GM21390 (cell line): ENCODE results near the gene ITPR1.
"Not testable (repeated sequence)": the region's sequence is repeated elsewhere in the genome, so short reads cannot be mapped to it uniquely, and the experiment has no call there.

Source experiments
- ATAC-seq: cut with Tn5 transposase; IDR thresholded peaks from one replicate; pipeline ENCODE4 v1.9.1; 2021; ENCODE audit not compliant: unreplicated experiment

Gene ITPR1

DNA sequence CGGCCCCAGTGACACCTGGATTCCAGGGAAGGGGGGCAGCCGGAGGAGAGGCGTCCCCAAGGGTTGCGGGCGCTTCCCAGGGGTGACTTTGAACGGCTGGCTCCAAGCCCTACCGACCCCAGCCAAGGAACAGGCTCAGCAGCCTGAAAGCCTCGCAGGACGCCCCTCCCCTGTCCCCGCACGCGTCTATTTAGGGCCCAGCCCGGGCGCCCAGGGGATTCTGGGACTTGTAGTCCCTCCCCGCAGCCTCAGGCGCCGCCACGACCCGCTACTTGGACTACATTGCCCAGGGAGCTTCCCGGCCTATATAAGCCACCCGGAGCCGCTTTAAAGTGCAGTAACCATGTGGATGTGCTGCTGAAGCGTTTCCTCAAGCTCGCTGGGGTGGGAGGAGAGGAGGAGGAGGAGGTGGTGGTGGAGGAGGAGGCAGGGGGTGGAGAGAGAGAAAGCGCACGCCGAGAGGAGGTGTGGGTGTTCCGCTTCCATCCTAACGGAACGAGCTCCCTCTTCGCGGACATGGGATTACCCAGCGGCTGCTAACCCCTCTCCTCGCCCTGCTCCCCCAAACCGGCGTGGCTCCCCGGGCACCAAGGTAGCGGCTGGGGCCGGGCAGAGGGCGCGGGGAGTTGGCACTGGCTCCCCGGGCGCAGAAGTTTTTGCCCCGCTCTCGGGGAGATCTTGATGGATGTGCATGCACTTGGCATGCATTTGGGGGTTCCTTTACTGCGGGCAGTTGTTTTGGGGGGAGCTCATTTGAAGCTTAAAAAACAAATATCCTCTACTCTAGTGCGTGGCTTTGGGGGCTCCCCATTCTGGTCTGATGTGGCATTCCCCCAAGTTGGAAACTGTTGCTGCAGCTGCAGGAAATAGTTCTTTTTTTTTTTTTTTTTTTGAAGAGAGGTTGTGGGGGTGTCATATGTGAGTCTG, at the start of gene ITPR1:
Gene ITPR1, plus strand, starts transcription at position 335 of the 927 bp plus-strand sequence. CDS start 23,144 bp downstream, outside the sequence.
- peak; percentile 92 for ATAC-seq

DNA sequence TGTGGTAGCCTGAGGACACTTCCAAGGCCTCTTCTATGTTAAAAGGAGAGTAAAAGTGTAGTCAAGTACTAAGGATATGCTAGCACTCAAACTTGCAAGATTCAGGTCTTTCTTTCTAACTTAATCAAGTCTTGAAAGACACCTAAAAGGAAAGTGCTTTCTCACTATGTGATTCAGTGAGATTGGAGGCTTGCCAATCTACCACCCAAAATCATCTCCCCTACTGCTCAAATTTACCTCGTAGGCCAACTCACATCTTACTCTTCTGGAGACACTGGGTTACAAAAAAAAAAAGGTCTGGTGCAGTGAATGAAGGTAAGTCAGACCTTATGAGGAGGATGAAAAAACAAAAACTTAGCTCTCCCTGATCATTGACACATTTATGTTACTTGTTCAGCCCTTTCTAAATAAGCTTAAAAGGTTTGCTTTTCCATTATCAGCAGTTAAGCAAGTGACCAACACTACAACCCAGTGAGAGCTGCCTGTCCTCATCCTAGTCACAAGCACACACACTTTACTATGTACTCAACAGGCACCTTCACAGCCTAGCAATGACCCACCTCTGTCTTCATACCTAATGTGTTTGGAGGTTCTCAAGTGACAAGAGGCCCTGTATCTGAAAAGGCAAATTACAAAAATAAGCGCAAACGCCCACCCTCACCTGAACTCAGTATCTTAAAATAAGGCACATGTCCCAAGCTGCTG, 45.7 kb upstream of the ITPR1 start:
- ATAC-seq = no peak

DNA sequence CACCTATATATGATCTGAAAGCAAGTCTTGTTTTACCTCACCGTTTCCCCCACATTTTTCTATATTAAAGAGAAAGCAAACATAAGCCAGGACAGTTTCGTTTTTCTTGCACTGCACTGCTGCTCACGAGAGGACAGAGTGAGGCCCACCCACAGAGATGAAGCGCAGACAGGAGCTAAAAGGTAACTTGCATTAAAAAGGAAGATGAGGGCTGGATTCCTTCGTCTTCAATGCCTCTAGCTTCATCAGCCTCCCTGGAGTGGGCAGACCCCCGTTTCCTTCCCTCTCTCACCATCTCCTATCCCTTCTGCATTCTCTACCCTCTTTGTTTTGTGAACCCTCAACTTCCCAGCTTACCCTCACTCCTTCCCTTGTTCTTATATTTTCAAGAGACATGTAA, 45.0 kb upstream of the ITPR1 start:
- ATAC-seq = no peak

DNA sequence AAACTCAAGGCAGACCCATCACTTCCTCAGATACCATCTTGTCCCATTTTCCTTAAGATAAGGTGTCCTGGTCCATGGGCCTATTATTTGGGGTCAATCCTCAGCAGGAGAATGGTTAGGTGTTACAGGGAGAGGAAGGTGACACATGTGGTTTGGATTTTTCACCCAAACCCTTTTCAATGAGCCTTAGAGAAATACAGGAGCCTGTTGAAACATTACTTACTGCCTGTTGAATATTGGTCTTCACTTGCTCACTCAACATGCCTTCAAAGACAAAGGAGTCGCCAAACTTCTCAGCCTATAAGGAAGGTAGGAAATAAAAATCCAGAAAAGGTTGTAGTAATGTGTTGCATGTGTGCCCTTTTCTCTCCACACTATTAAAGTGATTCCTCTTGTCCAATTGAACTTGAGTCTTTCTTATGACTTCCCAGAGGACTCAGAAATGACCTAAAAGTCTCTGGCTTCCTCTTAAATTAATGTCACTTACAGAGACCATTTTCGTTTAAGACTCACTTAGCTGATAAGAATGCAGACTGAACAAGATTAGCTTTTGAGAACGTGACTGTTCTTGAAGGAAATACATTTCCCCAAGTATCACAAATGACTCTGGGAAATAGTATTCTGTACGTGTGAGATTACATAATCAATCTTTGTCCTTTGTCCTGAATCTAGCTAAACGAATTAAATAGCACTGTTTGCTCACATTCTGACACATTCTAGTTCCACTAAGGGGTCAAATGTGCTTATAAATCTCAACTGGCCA, 43.9 kb upstream of the ITPR1 start:
- ATAC-seq = no peak

DNA sequence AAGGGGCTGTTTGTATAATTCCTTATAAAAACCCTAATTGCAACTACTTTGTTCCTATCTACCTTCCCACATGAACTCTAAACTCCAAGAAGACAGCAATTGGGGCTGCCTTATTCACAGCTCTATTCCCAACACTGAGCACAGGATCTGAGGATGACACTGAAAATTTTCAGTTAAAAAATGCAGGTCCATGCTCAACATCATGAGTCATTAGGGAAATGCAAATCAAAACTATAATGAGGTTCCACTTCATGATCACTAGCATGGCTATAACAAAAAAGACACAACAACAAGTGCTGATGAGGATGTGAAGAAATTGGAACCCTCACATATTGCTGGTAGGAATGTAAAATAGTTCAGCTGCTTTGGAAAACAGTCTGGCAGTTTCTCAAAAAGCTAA, 39.0 kb upstream of the ITPR1 start:
- ATAC-seq = no peak

DNA sequence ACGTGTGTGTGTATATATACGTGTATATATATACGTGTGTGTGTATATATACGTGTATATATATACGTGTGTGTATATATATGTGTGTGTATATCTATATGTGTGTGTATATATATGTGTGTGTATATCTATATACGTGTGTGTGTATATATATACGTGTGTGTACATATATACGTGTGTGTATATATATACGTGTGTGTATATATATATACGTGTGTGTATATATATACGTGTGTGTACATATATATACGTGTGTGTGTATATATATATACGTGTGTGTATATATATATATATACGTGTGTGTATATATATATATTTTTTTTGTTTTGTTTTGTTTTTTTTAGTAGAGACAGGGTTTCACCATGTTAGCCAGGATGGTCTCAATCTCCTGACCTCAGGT, 36.4 kb upstream of the ITPR1 start:
- not testable (repeated sequence) for ATAC-seq

DNA sequence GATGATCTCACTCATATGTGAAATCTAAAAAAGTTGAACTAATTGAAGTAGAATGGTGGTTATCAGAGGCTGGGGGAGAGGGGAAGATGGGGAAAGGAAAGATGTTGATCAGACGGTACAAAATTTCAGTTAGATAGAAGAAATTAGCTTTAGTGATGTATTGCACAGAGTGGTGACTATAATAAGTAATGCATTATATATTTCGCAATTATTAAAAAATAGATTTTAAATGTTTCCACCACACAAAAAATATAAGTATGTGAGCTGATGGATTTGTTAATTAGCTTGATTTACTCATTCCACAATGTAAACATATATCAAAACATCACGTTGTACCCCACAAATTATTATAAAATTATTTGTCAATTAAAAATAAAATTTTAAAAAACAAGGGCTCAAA, 34.2 kb upstream of the ITPR1 start:
- no peak for ATAC-seq

DNA sequence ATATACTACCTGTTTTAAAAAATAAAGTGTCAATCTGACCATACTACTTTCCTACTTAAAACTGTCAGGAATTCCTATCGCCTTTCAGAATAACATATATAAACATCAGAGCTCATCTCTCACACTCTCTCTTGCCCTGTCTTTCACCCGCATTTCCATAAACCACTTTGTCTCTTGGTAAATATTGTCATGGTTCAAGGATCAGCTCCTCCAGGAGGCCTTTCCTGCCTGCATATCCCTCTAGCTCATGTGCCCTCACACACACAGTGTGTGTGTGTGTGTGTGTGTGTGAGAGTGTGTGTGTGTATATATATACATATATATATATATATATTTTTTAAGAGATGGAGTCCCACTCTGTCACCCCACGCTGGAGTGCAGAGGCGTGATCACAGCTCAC, 32.8 kb upstream of the ITPR1 start:
- ATAC-seq = no peak

DNA sequence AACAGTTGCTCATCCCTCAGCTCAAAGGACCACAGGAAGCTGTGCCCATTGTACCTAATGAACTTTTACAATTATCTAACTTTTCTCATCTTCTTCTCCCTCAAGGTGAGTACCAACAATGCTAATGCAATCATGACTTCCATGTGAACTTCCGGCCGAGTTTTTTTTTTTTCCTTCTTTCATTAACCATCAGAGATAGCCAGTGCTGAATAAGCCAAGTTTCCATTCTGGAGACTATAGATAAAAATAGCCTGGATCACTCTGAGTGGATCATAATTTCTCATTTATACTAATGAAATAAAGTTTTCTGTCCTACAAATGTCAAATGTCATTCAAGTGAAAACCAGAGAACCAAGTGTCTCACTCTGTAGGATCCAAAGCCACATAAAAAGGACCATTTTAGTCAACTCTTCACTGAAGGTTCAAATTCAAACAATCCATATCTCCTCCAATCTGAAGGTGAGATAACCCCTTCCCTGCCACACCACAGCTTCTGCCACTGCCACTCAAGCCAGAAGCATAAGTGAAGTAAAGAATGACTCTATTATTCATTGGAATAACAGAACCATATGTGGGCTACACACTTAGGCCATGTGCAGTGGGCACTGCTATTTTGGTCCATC, 31.6 kb upstream of the ITPR1 start:
- no peak for ATAC-seq

DNA sequence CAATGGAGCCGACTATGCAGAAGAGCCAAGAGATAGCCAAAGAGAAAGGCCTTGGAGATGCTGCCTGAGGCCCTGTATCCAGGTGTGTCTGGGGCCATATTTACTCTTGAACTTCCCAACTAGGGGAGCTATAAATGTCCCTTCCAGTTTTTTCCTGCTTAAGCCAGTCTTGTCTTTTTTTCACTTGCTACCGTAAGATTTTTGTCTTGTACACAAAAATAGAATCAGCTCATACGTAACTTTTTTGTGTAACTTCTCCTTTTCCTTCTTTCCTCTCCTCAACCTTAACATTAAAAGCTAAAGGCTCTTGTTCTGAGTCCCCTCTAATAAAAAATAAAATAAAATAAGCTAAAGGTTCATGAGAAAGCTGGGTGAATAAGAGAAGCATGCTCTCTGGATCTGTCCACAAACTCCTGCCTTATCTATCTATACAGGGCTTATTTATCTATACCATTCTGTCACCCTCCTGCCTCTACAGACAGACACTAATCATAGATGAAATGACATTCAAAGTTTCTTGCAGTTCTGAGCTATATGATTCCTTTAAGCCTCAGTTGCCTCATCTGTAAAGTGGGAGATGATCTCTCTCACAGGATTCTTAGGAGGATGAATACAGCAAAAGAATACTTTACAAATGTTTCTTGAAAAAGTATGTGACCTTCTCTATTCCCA, 30.6 kb upstream of the ITPR1 start:
- ATAC-seq = no peak

DNA sequence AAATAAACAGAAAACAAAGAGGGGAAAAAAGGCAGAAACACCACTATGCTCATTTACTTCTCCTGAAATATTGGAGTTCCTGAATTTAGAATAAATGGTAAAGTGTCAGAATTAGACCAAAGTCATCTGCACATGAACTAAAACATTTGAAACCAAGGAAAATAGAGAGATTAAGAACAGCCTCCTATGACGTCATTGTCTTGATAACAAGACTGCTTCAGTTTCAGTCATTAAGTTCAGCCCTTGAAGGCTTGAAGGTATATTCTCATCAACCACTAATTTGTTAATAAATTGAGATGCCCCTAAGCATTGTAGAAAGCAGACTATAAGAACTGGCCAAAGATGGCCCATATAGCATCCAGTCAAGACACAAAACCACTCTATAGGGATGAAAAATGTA, 28.6 kb upstream of the ITPR1 start:
- ATAC-seq = no peak

DNA sequence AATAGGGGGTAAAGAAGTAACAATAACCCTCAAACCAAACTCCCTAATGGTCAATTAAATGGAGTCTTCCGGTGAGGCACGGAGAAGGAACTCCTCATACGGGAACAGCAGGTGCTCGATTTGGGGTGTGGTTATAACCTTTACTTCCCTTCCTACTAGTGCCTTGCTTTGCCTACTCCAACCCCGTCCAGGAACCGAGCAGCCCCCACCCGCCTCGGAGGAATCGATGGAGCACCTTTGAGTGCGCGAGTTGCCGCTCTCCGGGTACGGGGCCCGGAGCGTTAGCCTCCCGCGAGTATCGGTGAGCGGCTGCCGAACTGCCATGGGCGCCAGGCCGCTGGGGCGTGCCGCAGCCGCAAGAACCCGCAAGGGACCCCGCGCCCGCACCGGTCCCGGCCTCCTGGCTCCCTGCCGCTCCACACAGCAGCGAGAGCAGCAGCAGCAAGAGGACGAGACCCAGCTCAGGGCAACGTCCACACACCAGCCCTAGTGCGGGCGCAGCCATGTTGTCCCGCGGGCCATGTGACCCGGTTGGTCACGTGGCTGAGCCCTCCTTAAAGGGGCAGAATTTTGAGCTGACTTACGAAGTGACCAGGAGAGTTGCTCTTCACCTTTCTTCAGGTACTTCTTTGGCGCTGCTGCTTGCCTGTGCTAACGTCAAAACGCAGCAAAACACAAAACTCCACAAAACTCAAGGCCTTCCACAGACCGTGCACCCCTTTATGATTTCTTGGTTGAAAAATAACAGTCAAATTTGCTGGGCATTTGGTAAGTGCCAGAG, 26.2 kb upstream of the ITPR1 start, which contains the start of gene SUMF1:
Gene SUMF1, minus strand, starts transcription at position 529 of the 781 bp plus-strand sequence. Its CDS starts 24 bp downstream, at position 505.
- ATAC-seq = peak; percentile 100

DNA sequence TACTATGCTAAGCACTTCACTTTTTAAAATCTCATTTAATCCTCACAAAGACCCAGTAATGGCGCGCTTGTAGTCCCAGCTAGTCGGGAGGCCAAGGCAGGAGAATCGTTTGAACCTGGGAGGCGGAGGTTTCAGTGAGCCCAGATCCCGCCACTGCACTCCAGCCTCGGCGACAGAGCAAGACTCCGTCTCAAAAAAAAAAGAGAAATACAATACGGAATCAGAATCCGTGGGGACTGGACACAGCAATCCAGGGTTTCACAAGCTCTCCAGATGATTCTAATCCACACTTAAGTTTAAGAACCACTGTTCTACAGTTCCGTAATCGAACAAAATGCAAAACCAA, 25.7 kb upstream of the ITPR1 start:
- ATAC-seq = no peak

DNA sequence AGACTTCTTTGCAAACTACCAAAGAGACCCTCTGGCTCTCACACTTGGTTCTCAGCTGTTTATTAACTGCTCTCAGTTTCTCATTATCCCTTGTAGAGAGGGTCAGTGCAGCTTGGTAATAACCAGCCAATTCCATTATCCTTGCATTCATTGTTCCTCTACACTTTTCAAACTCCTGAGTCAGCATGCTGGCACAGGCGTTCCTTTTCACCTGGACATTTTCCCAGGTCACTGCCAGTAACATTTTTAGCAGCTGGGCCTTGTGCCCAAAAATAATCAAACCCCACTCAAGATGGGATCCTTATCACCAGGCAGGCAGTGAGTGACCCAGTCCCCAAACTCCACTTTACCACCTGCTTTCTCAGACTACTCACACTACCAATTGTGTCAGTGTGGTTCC, 21.2 kb upstream of the ITPR1 start:
- ATAC-seq = no peak

DNA sequence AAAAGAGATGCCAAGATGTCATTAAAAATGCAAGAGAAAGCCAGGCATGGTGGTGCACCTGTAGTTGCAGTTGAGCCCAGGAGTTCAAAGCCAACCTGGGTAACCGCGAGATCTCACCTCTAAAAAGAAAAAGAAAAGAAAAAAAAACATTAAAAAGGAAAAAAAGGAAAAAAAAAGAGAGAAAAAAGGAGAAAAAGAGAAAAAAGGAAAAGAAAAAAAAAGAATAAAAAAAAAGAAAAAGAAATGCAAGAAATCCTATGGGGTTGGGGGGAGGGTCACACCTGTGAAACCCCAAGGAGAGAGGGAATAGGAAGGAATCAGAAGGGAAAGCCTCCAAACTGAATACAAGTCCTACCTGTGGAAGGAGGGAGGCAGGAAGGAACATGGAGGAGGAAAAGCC, 20.8 kb upstream of the ITPR1 start:
- no peak for ATAC-seq

DNA sequence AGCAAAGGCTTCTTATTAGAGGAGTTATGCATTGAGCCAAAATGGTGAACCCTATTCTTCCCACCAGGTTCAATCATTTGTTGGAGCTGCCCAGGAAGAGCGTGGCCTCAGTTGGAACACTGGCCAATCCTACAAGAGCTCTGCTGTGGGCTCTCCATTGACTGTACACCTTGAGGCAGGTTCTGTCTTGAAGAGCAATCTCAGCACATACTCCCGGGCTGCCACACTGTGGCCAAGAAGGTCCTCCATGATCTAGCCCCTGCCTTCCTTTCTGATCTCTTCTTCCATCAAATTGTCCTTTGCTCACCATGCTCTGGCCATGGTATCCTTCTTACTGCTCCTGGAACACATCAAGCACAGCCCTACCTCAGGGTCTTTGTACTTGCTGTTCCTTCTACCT, 20.4 kb upstream of the ITPR1 start:
- ATAC-seq = no peak

DNA sequence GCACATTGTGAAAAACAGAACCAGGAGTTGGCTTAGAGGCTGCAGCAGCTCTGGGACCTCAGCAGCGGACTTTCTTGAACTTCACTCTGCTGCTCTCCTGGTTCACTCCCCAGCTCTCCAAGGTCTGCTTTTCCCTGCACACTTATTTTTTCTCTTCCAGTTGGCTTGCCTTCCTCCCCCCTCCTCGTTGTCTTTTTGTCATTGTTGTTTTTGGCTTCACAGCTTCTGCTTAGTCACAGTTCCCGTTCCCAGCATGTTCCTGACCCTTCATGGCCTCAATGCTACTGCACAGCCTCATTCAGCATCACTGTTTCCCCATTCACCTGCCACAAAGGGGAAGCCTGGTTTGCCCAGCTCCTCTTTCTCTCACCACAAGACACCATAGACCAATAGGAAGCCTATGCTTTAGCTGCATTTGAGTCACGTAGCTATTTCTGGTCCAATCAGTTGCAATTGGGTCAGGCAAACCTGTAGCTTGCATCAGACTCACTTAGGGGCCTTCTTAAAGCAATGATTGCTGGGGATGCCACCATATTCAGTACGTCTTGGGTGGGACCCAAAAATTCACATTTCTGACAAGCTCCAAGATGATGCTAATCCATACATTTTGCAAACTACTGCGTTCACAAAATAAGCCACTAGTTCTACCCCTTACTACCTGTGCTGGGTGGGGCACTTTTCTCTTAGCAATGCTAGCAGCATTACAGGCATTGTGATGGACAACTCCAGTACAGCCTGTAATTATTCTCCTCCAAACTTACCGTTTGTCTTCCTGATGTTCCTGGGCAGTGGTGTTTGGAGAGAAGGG, 18.3 kb upstream of the ITPR1 start:
- peak; percentile 48 for ATAC-seq

DNA sequence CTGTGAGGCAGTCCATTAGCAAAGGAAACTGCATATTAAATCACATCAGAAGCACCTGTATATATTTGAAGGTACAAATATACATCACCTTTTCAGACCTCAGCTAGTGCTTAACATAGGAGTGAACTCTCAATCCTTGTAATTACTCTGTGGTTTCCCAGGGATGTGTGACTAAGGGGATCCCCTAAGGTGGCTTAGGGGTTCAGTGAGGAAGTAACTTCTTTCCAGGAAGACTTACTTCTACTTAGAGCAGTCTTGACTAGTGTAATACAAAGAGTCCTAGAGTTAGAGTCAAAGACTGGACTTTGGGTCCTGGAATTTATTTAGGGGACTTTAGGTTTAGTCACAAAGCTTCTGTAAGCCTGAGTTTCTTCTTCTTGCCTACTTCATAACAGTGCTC, 17.3 kb upstream of the ITPR1 start:
- no peak for ATAC-seq

DNA sequence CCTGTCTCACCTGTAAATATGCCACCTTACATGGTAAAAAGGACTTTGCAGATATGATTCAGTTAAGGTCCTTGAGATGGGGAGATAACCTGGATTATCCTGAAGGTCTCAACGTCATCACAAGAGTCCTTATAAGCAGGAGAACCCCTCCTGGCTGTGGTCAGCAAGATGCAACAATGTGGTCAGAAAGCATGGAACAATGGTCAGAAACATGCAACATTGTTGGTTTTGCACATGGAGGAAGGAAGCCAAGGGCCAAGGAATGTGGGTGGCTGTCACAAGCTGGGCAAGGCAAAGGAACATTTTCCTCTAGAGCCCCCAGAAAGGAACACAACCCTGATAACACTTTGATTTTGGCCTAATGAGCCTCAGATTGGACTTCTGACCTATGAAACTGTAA, 16.7 kb upstream of the ITPR1 start:
- no peak for ATAC-seq
